Bone marrow (tissue), 2 donors: ENCODE measurements around the gene KRTAP10-4.
"Not testable (repeated sequence)": the region's sequence is repeated elsewhere in the genome, so short reads cannot be mapped to it uniquely, and the experiment has no call there.

ENCODE experiments used
- DNase-seq, 2 donors: peaks; one replicate each; lab custom pipeline; 2025; lab: John Stamatoyannopoulos, UW

KRTAP10-4 gene, protein sequence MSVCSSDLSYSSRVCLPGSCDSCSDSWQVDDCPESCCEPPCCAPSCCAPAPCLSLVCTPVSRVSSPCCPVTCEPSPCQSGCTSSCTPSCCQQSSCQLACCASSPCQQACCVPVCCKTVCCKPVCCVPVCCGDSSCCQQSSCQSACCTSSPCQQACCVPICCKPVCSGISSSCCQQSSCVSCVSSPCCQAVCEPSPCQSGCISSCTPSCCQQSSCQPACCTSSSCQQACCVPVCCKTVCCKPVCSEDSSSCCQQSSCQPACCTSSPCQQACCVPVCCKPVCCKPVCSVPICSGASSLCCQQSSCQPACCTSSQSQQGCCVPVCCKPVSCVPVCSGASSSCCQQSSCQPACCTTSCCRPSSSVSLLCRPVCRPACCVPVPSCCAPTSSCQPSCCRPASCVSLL

DNA sequence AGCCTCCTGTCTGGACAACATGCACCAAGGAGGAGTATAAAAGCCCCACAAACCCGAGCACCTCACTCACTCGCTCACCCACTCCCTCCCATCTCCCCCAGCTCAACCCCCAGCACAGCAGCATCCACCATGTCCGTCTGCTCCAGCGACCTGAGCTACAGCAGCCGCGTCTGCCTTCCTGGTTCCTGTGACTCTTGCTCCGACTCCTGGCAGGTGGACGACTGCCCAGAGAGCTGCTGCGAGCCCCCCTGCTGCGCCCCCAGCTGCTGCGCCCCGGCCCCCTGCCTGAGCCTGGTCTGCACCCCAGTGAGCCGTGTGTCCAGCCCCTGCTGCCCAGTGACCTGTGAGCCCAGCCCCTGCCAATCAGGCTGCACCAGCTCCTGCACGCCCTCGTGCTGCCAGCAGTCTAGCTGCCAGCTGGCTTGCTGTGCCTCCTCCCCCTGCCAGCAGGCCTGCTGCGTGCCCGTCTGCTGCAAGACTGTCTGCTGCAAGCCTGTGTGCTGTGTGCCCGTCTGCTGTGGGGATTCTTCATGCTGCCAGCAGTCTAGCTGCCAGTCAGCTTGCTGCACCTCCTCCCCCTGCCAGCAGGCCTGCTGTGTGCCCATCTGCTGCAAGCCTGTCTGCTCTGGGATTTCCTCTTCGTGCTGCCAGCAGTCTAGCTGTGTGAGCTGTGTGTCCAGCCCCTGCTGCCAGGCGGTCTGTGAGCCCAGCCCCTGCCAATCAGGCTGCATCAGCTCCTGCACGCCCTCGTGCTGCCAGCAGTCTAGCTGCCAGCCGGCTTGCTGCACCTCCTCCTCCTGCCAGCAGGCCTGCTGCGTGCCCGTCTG is at the start of gene KRTAP10-4:
TSS of gene KRTAP10-4 (plus strand) at position 100 of the 827 bp plus-strand sequence. CDS start at position 130, 30 bp downstream.
- not testable (repeated sequence) for DNase-seq

DNA sequence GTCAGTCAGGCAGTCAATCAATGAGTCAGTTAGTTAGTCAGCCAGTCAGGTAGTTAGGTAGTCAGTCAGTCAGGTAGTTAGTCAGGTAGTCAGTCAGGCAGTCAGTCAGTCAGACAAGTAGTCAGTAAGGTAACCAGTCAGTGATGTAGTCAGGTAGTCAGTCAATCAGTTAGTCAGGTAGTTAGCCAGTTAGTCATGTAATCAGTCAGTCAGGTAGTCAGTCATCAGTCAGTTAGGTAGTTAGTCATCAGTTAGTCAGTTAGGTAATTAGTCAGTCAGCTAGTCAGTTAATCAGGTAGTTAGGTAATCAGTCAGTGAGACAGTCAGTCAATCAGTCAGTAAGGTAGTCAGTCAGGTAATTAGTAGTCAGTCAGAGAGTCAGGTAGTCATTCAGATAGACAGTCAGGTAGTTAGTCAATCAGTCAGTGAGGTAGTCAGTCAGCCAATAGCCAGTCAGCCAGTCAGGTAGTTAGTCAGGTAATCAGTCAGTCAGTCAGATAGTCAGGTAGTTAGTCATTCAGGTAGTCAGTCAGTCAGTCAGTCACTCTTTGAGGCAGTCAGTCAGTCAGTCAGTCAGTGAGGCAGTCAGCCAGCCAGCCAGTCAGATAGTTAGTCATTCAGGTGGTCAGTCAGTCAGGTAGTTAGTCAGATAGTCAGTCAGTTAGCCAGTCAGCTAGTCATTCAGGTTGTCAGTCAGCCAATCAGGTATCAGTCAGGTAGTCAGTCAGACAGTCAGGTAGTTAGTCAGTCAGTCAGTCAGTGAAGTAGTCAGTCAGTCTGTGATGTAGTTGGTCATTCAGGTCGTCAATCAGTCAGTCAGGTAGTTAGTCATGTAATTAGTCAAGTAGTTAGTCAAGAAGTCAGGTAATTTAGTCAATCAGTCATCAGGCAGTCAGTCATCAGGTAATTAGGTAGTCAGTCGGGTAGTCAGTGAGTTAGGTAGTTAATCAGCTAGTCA is 48.8 kb upstream of the KRTAP10-4 start:
- DNase-seq = no peak

DNA sequence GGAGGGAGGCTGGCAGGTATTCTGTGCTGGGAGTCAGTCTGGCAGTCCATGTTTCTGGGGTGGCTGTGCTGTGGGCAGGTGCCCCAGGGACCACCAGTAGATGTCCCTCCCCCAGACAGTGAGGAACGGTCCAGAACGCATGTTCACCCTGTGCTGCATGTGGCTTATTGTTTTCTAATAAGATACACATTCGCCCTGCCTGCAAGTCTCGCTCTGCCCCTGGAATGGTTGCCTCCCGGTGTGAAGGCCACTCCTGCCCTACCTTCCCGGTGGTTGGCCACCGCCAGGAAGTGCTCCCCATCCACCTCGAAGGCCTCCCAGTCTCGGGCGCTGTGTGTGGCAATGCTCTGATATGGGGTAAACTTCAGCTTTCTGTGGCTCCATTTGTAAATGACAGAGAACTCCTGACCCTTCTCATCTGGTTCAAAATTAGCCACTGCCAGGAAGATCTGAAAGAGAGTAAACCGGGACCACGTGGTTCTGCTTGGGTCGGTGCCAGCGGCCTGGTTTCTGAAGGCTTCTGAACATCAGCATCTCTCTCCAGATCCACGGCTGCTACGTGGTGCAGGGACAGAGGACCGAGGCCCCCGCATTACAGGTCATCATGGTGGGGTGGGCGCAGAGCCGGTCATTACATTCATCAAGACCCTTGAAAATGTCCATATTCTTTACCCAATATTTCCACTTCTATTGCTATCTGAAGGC is 48.0 kb upstream of the KRTAP10-4 start:
- no peak for DNase-seq

DNA sequence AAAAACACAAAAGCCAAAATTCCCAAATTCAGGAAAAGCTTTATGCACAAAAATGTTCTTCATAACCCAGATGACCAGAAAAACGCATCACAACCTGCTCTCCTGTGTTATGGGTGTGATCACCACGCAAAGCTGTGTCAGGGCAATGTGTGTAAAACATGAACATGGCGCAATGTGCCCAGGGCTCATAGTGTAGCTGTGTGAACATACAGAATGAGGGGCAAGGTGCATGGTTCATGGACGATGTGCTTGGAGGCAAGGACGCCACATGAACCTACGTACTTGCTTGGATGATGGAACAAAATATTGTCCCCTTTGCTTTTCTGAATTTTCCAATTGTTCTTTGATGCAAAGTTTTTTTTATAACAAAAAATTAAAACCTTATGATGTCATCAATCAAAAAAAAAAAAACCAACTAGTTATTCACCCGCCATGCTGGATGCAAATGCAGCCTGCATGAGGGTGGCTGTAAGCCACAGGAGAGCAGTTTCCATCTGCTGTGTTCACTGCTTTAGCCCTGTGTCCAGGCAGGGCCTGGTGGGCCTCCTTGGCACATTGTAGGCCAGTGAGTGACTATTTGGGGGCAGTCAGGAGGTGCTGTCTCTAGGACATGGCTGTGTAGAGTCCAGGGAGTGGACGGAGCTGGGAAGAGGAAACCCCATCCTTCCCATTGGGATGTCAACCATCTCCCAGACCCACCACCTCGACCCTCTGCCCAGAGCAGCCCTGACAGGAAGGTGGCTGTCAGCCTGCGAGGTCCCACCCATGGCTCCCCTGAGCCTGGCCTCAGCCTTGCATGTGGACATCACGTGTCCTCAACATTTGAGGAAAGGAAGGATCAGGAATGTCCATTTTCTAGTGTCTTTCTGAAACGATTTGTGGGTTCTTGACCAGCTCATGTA is 47.2 kb upstream of the KRTAP10-4 start:
- no peak for DNase-seq

DNA sequence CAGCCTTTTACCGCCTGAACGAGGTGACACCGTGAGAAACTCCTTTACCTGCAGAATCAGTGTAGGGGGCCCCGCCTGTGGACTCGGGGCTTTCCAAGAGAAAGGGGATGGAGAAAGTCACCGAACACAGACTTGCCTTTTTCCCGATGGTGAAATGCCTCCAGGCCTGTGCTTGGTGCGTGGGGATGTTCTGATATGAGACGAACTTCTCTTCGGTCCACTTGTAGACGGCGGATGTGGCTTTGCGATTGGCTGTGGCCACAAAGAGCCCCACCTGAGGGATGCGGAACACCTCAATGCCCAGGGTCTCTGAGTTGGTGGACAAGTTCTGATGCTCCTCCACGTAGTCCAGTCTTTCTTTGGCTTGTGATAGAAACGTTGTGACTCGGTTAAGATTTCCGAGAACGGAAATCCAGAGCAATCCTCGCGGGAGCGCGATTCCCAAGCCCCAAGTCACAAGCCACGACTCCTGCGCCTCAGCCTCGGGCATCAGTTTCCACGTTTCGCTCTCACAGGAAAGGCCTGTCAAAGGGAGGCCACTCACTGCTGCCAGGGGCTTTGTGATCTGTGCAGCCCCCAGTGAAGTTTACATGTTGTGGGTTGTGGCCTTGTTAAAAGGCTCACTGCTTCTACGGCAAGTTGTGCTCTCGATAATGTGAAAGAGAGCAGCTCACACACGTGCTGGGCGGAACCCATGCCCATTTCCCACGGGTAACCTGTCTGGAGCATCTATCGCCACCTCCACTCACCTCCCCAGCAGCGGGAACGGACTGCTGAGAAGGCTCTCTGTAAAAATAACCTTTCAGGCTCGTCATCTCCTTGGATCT is 46.2 kb upstream of the KRTAP10-4 start:
- no peak for DNase-seq

DNA sequence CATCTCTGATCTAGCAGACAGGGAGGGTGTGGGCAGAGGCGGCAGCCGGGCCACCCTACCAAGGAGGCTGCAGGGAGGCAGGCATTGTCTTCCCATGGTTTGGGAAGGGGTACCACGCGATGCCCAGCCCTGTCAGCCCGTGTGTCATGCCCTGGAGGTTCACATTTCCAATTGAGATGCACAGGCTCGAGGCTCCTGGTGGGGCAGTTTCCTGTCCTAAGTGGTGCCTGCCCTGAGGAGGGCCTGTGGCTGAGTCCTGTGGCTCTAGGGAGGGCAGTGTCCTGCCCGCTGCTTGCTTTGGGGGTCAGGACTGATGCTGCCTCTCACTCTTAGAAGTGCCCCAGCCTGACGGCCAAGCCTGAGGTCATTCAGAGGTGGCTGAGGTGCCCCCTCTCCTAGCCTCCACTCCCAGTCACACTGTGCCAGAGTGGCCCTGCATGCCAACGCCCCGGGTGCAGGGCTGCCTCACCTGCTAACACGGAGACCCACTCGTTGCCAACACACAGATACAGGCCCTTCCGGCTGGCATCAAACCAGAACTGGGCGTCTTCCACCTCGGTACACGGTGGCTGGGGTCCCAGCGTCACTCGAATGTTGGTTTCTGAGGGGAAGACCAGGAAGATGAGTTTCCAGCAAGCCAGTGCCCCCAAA is 45.4 kb upstream of the KRTAP10-4 start:
- DNase-seq = no peak

DNA sequence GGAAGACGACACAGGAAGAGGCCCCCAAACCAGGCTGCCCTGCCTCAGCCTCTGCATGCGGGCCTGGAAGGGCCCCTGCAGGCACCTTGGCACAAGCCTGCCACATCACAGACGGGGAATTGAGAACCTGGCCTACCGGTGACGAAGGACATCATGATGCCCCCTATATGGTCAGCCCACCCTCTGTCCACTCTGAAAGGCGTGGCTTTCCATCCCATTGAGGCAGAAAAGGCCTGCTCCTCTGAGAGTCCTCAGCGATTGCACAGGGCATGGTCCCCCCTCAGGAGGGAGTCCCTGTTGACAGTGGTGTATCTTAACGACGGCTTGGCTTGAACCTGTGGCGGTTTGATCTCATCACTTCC is 44.9 kb upstream of the KRTAP10-4 start:
- no peak for DNase-seq

DNA sequence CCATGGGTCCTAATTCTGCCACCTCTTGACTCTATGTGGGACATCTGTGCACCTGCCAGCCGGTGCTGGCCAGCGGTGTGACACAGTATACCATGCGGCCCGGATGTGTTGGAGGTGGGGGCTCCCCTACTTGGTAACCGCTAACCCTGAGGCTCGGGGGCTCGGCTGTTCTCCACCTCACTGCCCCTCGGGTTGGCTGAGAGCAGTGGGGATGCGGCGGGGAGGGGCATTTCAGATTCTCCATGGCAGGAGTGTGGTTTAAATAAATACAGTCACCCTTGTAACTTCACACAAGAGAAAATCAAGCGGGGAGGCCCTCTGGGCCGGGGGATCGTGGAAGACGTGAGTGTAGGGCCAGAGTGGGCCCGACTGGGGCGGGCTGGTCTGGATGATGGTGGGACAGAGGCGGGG is 44.5 kb upstream of the KRTAP10-4 start:
- DNase-seq = no peak

DNA sequence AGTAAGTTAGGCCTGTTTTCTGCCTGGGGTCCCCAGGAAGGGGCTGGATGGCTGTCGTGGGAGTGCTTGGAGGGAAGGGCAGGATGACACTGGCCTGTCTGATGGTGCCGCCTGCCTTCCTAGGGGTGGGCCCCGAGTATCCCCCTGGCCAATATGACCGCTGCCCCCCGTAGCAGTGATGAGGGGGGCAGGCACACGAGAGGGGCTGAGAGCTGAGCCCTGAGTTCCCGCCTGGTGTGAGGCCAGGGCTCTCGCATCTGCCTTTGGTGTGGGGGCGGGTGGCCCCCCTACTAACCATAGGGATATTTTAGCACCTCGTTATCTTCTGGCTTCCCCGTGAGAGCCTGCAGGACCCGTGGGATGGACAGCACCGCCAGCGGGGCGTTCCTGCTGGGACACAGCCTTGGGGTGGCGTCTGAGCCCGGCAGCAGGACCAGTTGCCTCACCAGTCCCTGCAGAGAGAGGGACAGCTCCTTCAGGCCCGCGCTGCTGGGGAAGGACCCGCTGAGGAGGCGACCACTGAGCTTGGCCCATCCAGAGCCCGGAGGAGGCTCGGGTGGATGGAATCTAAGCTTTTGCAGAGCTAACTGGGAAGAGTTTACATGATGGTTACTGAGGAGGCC is 43.9 kb upstream of the KRTAP10-4 start:
- no peak for DNase-seq

DNA sequence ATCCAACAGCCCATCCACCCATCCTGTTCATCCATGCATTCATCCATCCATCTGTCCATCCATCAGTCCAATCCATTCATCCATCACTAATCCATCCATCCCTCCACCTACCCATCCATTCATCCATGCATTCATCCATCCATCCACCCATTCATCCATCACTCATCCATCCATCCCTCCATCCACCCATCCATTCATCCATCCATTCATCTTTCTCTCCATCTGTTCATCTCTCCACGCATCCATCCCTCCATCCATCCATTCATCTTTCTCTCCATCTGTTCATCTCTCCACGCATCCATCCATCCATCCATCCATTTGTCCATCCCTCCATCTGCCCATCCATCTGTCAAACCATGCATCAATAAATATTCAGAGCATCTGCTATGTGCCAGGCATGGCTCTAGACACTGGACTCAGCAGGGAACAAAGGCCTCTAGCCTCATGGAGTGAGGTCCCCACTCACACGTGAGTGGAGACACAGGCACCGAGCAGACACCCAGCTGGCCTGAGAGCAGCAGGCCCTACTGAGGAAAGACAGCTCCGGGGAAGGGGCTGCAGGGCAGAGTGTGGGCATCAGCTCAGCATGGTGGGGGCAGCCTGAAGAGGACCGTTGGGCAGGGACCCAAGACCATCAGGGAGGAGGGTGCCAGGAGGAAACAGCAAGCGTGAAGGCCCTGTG is 43.2 kb upstream of the KRTAP10-4 start:
- DNase-seq = no peak

DNA sequence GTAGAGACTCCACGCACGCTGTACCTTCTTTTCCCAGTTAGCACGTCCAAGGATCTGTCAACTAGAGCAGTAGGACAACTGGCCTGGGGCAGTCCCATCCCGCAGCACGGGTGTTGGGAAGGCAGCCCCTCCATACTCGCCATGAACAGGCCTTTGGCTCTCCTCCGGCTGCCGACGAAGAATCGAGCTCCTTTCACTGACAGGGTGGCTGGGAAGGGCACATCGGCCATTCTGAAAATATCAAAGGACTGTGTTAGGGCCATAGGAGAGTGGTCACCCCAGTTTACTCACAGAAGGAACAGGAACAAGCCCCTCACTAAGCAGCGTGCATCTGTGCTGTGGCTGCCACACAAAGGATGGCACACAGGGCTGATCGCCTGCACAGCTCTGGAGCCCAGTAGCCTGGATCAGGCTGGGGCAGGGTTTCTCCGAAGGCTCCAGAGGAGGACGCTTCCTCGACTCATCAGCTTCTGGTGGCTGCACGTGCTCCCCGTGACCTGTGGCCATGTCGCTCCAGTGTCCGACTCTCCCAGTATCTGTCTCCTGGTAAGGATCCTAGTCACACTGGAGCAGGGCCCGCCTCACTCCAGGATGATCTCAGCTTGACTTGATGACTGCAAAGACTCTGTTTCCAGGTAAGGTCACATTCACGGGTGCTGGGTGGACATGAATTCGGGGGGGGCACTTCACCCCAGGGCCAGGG is 42.5 kb upstream of the KRTAP10-4 start:
- DNase-seq = no peak

DNA sequence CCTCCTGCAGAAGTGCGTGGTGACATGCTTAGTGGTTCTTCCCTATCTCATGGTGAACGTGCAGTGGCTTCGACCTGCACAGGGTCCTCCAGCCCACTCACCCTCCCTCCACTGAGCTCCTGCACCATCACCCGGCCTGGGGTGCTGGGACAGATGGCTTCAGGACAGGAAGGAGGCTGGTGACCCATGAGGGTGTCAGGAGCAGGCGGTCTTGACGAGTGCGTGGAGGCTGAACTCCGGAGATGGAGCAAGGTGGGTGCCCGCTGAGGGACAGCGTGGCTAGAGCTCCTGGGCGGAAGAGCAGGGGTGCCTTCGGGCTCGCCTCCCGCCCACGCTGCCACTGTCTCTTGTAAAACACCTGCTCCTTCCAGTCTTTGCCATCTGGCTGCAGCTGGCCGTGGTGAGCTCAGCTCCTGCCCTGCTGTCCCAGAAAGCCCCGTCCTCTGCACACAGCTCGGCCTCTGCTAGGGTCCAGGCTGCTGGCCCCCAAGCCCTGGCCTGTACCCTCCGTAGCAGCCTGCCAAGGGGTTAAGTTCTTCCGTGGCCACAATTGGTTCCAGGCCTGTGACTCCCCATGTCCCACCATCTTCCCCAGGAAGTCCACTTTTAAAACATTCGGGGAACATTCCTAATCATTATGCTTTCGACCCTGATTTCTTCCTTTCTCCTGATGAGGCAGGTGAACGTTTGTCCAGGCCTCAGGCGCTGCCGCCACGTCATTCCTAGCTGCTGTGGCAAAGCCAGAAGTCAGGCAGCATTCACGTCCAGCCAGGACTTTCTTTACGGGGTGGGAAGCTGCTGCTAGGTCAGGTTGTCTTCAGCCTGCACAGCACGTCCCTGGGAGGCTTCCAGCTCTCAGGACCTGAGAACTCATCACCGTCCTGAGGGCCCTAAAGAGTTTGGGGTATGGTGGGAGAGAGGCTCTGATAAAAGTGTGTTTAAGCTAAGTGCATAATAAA is 41.6 kb upstream of the KRTAP10-4 start:
- no peak for DNase-seq

DNA sequence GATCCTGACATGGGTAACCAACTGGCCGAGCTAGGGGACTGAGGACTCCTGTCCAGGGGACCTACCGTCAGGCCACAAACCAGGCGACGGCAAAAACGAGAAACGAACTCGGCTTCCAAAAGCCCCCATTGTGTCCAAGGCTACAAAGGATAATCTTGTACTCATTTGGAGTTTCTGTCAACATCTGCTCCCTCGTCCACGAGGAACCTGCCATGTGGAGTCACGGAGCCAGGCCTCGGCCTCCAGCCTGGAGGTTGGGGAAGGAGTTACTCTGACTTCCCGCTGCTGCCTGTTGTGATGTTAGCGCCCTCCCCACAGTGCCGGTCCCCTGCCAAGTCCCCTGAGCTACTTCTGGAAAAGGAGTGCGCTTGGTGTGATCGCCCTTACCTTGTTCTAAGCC is 40.8 kb upstream of the KRTAP10-4 start:
- no peak for DNase-seq

DNA sequence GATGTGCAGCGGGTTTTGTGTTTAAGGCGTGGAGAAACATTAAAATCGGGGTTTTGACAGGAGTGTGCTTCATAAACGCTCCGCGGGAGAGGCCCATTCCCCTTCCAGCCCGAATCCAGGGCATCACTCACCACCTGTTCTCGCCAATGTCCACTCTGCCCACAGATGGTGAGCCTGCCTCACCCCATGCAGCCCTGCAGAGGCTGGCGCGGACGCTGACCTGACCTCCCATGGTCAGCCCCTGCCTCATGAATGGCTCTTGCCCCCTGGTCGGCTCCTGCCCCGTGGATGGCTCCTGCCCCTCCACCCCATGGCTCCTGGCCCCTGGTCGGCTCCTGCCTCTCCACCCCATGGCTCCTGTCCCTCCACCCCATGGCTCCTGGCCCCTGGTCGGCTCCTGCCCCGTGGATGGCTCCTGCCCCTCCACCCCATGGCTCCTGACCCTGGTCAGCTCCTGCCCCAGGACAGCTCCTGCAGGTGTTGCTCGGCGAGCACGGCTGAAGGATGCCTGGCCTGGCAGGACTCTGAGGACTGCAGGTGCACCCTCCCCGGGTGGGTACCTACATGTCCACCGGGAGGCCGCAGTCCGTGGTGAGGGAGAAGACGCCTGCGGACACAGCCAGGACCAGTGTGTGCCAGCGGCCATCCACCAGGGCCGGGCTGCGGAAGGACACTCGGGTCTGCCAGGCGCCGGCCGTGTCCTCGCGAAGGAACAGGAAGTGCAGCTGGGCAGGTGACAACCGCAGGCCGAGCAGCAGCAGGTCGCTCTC is 40.2 kb upstream of the KRTAP10-4 start:
- DNase-seq = no peak

DNA sequence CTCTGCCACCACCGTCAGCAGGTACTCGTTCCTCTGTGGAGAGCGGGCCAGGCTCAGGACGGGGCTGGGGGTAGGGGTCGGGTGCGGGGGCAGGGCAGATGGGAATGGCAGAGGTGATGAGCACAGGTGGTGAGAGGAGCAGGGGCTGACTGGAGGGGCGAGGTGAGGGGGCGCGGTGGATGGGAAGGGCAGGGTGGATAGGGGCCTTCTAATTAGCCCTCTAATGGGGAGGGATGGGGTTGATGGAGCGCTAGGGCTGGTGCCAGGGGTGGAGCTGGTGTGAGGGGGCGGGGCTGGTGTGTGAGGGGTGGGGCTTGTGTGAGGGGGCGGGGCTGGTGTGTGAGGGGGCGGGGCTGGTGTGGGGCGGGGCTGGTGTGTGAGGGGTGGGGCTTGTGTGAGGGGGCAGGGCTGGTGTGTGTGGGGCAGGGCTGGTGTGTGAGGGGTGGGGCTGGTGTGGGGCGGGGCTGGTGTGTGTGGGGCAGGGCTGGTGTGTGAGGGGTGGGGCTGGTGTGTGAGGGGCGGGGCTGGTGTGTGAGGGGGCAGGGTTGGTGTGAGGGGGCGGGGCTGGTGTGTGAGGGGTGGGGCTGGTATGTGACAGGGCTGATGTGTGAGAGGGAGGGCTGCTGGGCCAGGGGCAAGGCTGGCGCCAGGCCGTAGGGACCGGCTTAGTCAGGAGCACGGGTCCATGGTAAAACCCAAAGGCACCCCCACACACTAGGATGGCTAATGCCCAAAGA is 39.5 kb upstream of the KRTAP10-4 start:
- no peak for DNase-seq
